ENCODE data around the gene CEACAM16. TPM values are rescaled to one million over a fixed set of nuclear protein-coding genes. Genes with fewer than 3 reads are reported as not detected.

The CEACAM16 gene
- total and polyA plus RNA-seq, 10 of the 15 experiments (the other 5 are each of a cell fraction or from before 2014, with no cell fraction given) = not detected

GRCh38 chr19:44680536-44680935 lies 18.4 kb upstream of the CEACAM16 start (continued):
- TF ChIP-seq NBN (IDR thresholded peaks at IDR 0.05) (no peak), KAT2A (conservative IDR thresholded peaks at IDR 0.05; ENCODE audit: control insufficient read depth, low read depth, low read length) (no peak), SMC3 (IDR thresholded peaks at IDR 0.05; ENCODE audit: borderline replicate concordance, low read length) (no peak)

GRCh38 chr19:44681992-44682790 lies 16.8 kb upstream of the CEACAM16 start:
- H2AFZ ChIP-seq (ENCODE audit: control insufficient read depth, low read depth, low read length) = no peak overlapping the region
- WGBS (ENCODE audit: insufficient coverage, insufficient replicate concordance, low lambda C conversion rate, missing lambda C conversion rate) = 45% methylated on average over 15 of the region's 15 CpGs
- peaks cover 33% of the 10 kb centered on the region for H3K4me1 ChIP-seq (ENCODE audit: control insufficient read depth, insufficient read depth, low read length)
- H3K4me3 ChIP-seq = no peak overlapping the region
- TF ChIP-seq POLR2A (IDR thresholded peaks at IDR 0.05; ENCODE audit: low read depth, low read length) = no peak
- no peak for TF ChIP-seq RFX5 (IDR thresholded peaks at IDR 0.05; ENCODE audit: low read depth, low read length)
- no peak for TF ChIP-seq SMAD5 (IDR thresholded peaks at IDR 0.05; ENCODE audit: low read depth)
- no peak for TF ChIP-seq RCOR1 (conservative IDR thresholded peaks at IDR 0.05; ENCODE audit: low read depth, low read length)
- no peak for TF ChIP-seq GATAD2B (conservative IDR thresholded peaks at IDR 0.05; ENCODE audit: low read depth)
- no peak for TF ChIP-seq STAT3 (IDR thresholded peaks at IDR 0.05; ENCODE audit: low read depth, low read length)
- TF ChIP-seq WRNIP1 (IDR thresholded peaks at IDR 0.05; ENCODE audit: borderline replicate concordance, low read depth, low read length) = no peak
- no peak for TF ChIP-seq IRF5 (IDR thresholded peaks at IDR 0.05; ENCODE audit: borderline replicate concordance)
- H3K9ac ChIP-seq (ENCODE audit: control insufficient read depth, insufficient read depth, low read length) = no peak overlapping the region
- ATAC-seq = no peak
- H4K20me1 ChIP-seq (ENCODE audit: control insufficient read depth, insufficient read depth) = no peaks in the 10 kb centered on the region
- no peaks in the 10 kb centered on the region for H3K36me3 ChIP-seq (ENCODE audit: control insufficient read depth in 2 of 2, insufficient read depth in 2 of 2, low read length in 1 of 2)
- H3K79me2 ChIP-seq (ENCODE audit: control insufficient read depth, insufficient read depth, low read length) = no peaks in the 10 kb centered on the region
- intact Hi-C loops (cut with micrococcal nuclease; ENCODE audit: unreplicated experiment) = no loop called here
- no peak overlapping the region for H3K4me2 ChIP-seq (ENCODE audit: control insufficient read depth, insufficient read depth)
- in situ Hi-C loops (cut with MboI) = no loop called here
- no peak overlapping the region for H3K27ac ChIP-seq (ENCODE audit: control insufficient read depth, insufficient read depth)
- CTCF ChIA-PET = interaction anchor here (0.7 to 1.1 kb wide), 2 partner anchors 25 to 90 kb away, joined by 3 read pairs; no protein-coding TSS in a partner anchor
- no peaks in the 10 kb centered on the region for H3K27me3 ChIP-seq (replicated peaks in 1 of 2; ENCODE audit: control insufficient read depth in 2 of 2, insufficient read depth in 2 of 2, low read length in 1 of 2)
- SMC1A ChIA-PET (ENCODE audit: uncharacterized antibody, unreplicated experiment) = interaction anchor here (1.1 to 1.2 kb wide), 3 partner anchors 25 to 91 kb away, joined by 3 to 4 read pairs (median 3); no protein-coding TSS in a partner anchor
- no peak for DNase-seq (ENCODE audit: low read depth, low spot score)
- no peak for FAIRE-seq
- RAD21 ChIA-PET (ENCODE audit: unreplicated experiment) = interaction anchor here (0.9 kb wide), 1 partner anchor 40 kb away, joined by 3 read pairs; no protein-coding TSS in a partner anchor
- no peaks in the 10 kb centered on the region for H3K9me3 ChIP-seq (replicated peaks; ENCODE audit: control insufficient read depth, insufficient read depth, low read length)
- BruUV-seq (replicated peaks) = no TSS peak
- POLR2A ChIA-PET = interaction anchor here (0.7 to 0.9 kb wide), 2 partner anchors 42 to 108 kb away, joined by 3 read pairs; no protein-coding TSS in a partner anchor

All from GM12878 (cell line).